ENCODE results near the gene YY1. TPM values are rescaled to one million over a fixed set of nuclear protein-coding genes. Genes with fewer than 3 reads are reported as not detected.

The YY1 gene
- total RNA-seq, 1 experiment from 2014 or later, result 73.3 TPM

- Mint-ChIP-seq H3K27ac (ENCODE audit: low read depth, unreplicated experiment) (no peak overlapping the region), H3K9me3 (ENCODE audit: unreplicated experiment) (no peaks in the 10 kb centered on the region), H3K27me3 (ENCODE audit: insufficient read depth, unreplicated experiment) (no peaks in the 10 kb centered on the region), H3K4me1 (ENCODE audit: insufficient read depth, unreplicated experiment) (peaks cover 11% of the 10 kb centered on the region), H3K4me3 (ENCODE audit: unreplicated experiment) (no peak overlapping the region), H3K36me3 (ENCODE audit: insufficient read depth, unreplicated experiment) (peaks cover 6% of the 10 kb centered on the region)
- ChIA-PET POLR2A (interaction anchor here (0.8 kb wide), 1 partner anchor 18 kb away, joined by 3 read pairs; no protein-coding TSS in a partner anchor), CTCF (interaction anchor here (1.3 kb wide), 1 partner anchor 18 kb away, joined by 3 read pairs; no protein-coding TSS in a partner anchor)
- intact Hi-C loops (cut with micrococcal nuclease), result no loop called here
- no peak for TF ChIP-seq CTCF (IDR thresholded peaks at IDR 0.05; ENCODE audit: unreplicated experiment)
- BruUV-seq (replicated peaks), result no TSS peak
- DNase-seq (ENCODE audit: unreplicated experiment), result no peak
Observed at GRCh38 chr14:100211366-100211765, 27.6 kb upstream of the YY1 start.

DNA sequence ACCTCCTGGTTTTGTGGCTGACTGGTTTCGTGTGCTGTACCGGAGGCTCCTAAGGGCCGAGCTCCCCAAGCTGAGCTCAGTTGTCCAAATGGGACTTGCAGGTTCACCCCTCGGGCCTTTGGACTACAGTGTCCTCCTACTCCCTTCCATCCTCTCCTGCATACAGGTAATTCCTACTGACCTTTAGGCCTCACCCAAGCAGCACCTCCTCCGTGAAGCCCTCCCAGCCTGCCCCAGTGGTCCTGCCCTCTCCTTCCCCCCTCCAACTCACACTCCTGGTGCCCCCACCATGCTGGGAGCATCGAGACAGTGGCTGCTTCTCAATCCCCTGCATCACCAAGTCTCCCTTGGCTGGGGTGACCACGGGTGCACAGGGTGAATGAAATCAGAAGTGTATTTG is 27.1 kb upstream of the YY1 start:
- DNase-seq (ENCODE audit: unreplicated experiment), result no peak
- H3K4me3 Mint-ChIP-seq (ENCODE audit: unreplicated experiment), result no peak overlapping the region
- intact Hi-C loops (cut with micrococcal nuclease), result no loop called here
- no TSS peak for BruUV-seq (replicated peaks)
- ChIA-PET POLR2A (no interaction called here), CTCF (interaction anchor here (1.3 kb wide), 1 partner anchor 18 kb away, joined by 3 read pairs; no protein-coding TSS in a partner anchor)
- no peak for TF ChIP-seq CTCF (IDR thresholded peaks at IDR 0.05; ENCODE audit: unreplicated experiment)
- peaks cover 11% of the 10 kb centered on the region for H3K4me1 Mint-ChIP-seq (ENCODE audit: insufficient read depth, unreplicated experiment)
- H3K9me3 Mint-ChIP-seq (ENCODE audit: unreplicated experiment), result no peaks in the 10 kb centered on the region
- H3K27me3 Mint-ChIP-seq (ENCODE audit: insufficient read depth, unreplicated experiment), result no peaks in the 10 kb centered on the region
- H3K27ac Mint-ChIP-seq (ENCODE audit: low read depth, unreplicated experiment), result no peak overlapping the region
- peaks cover 6% of the 10 kb centered on the region for H3K36me3 Mint-ChIP-seq (ENCODE audit: insufficient read depth, unreplicated experiment)

DNA sequence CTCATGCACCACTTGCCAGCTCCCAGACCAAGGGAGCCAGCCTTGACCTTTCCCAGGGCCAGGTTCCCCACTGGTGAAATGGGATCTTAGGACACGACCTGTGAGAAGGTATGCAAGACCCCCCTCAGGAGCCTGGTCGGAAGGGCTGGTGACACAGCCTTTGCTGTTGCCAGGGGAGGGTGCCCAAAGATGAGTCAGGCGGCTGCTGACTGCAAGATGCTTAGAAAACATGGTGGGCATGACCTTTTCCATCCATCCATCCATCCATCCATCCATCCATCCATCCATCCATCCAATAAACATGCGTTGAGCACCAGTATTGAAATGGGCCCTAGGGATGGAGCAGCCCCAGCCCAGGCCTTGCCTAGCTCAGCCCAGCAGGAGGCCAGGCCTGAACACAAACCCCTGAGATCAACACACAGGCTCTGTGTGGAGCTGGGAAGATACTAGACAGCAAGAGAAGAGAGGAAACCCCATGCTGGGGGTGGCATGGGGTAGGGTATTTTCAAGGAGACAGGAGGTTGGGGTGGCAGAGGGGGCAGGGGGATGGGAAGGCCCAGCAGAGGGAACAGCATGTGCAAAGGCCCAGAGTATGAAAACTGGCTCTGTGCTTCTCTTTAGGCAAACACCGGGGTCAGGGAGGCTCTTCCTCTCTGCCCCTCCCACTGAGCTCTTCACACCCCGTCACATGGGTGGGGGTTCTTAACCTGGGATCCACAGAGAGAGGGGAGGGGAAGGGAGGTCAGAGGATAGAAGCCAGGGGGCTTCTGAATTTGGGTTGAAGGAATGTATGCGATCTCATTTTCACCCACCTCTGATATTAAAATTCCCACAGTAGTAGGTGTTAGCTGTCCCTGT is 26.2 kb upstream of the YY1 start:
- Mint-ChIP-seq H3K27me3 (ENCODE audit: insufficient read depth, unreplicated experiment) (no peaks in the 10 kb centered on the region), H3K36me3 (ENCODE audit: insufficient read depth, unreplicated experiment) (peaks cover 6% of the 10 kb centered on the region), H3K4me3 (ENCODE audit: unreplicated experiment) (peak overlapping the region; percentile 61), H3K27ac (ENCODE audit: low read depth, unreplicated experiment) (no peak overlapping the region), H3K9me3 (ENCODE audit: unreplicated experiment) (no peaks in the 10 kb centered on the region), H3K4me1 (ENCODE audit: insufficient read depth, unreplicated experiment) (peaks cover 11% of the 10 kb centered on the region)
- ChIA-PET POLR2A (interaction anchor here (0.7 to 3.4 kb wide), 4 partner anchors 8 to 204 kb away, joined by 3 to 46 read pairs (median 4); no protein-coding TSS in a partner anchor), CTCF (interaction anchor here (0.7 to 0.9 kb wide), 2 partner anchors 11 to 529 kb away, joined by 3 read pairs; partner anchors contain the start of gene CYP46A1)
- no peak for TF ChIP-seq CTCF (IDR thresholded peaks at IDR 0.05; ENCODE audit: unreplicated experiment)
- intact Hi-C loops (cut with micrococcal nuclease), result no loop called here
- no peak for DNase-seq (ENCODE audit: unreplicated experiment)
- BruUV-seq (replicated peaks), result no TSS peak

DNA sequence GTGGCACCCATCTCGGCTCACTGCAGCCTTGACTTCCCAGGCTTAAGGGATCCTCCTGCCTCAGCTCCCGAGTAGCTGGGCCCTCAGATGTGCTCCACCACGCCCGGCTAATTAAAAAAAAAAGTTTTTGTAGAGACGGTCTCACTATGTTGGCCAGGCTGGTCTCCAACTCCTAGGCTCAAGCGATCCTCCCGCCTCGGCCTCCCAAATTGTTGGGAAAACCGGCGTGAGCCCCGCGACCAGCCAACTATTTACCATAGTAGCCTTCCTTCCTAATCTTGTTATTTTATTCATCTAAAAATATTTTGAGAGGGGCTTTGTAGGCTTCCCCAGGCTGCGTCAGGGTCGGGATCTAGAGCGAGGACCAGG is 25.4 kb upstream of the YY1 start:
- peak overlapping the region; percentile 88 for H3K27ac Mint-ChIP-seq (ENCODE audit: low read depth, unreplicated experiment)
- no peaks in the 10 kb centered on the region for H3K27me3 Mint-ChIP-seq (ENCODE audit: insufficient read depth, unreplicated experiment)
- POLR2A ChIA-PET, result interaction anchor here (0.7 to 3.4 kb wide), 8 partner anchors 8 to 203 kb away, joined by 3 to 46 read pairs (median 5); no protein-coding TSS in a partner anchor
- no peak for TF ChIP-seq CTCF (IDR thresholded peaks at IDR 0.05; ENCODE audit: unreplicated experiment)
- peaks cover 6% of the 10 kb centered on the region for H3K36me3 Mint-ChIP-seq (ENCODE audit: insufficient read depth, unreplicated experiment)
- CTCF ChIA-PET, result no interaction called here
- DNase-seq (ENCODE audit: unreplicated experiment), result no peak
- H3K4me1 Mint-ChIP-seq (ENCODE audit: insufficient read depth, unreplicated experiment), result peaks cover 11% of the 10 kb centered on the region
- no TSS peak for BruUV-seq (replicated peaks)
- no peaks in the 10 kb centered on the region for H3K9me3 Mint-ChIP-seq (ENCODE audit: unreplicated experiment)
- H3K4me3 Mint-ChIP-seq (ENCODE audit: unreplicated experiment), result peak overlapping the region; percentile 61
- intact Hi-C loops (cut with micrococcal nuclease), result no loop called here

All from MCF 10A (cell line).